GM12801 (cell line): Measurements from ENCODE around the gene ACTN1.

ENCODE experiments used
- CTCF ChIP-seq: IDR thresholded peaks from one replicate; pipeline ENCODE4 v1.5.1; 2011; ENCODE audit warnings: control low read depth; ENCODE audit not compliant: insufficient read length; ENCODE audit errors: extremely low read depth

Gene ACTN1

GRCh38 chr14:68948686-68949600 lies 30.2 kb downstream of the ACTN1 start:
- TF ChIP-seq CTCF, result no peak

GRCh38 chr14:68947802-68948201 lies 31.3 kb downstream of the ACTN1 start:
- TF ChIP-seq CTCF, result no peak

GRCh38 chr14:68946489-68946822 lies 32.6 kb downstream of the ACTN1 start:
- no peak for TF ChIP-seq CTCF

- no peak for TF ChIP-seq CTCF
These were observed 33.3 kb downstream of the ACTN1 start for GRCh38 chr14:68945585-68946488.

- TF ChIP-seq CTCF, result no peak
These were observed 33.9 kb downstream of the ACTN1 start for GRCh38 chr14:68945190-68945584.

- no peak for TF ChIP-seq CTCF
These were observed 34.9 kb downstream of the ACTN1 start for GRCh38 chr14:68944162-68944561.

- no peak for TF ChIP-seq CTCF
These were observed 36.0 kb downstream of the ACTN1 start for GRCh38 chr14:68943107-68943506.
